GM15510 (cell line): ENCODE results near the gene MYOZ2.

Experiments used
- POLR2A ChIP-seq: IDR thresholded peaks from 3 replicates; pipeline ENCODE4 v1.6.1; 2011; ENCODE audit warnings: borderline replicate concordance; ENCODE audit not compliant: insufficient read length; ENCODE audit errors: extremely low read depth

MYOZ2 gene

GRCh38 chr4:119135721-119136121 is at the start of gene MYOZ2:
Gene MYOZ2 (plus strand): TSS chr4:119135832. CDS start chr4:119136526, 694 bp downstream.
- no peak for TF ChIP-seq POLR2A

DNA sequence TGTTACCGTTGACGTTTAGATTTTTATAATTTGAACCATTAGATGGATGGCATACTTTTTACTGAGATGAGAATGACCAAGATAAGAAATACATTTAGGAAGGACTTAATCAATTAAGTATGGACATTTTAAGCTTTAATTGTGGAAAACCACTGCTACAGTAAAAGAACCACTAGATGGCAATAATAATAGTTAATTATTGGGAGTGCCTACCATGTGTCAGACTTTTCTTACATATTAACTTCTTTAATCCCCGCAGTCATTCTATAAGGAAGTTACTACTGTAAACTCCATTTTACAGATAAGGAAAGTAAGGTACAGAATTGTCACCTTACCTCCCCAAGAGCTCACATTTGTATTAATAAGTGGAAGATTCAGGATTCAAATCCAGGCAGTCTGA is 48.5 kb upstream of the MYOZ2 start:
- no peak for TF ChIP-seq POLR2A

GRCh38 chr4:119087656-119088055 is 48.0 kb upstream of the MYOZ2 start:
- TF ChIP-seq POLR2A = no peak

GRCh38 chr4:119093042-119093827 is 42.4 kb upstream of the MYOZ2 start:
- TF ChIP-seq POLR2A = no peak

GRCh38 chr4:119097282-119097900 is 38.2 kb upstream of the MYOZ2 start:
- no peak for TF ChIP-seq POLR2A

- no peak for TF ChIP-seq POLR2A
Observed at GRCh38 chr4:119098306-119098705, 37.3 kb upstream of the MYOZ2 start.

GRCh38 chr4:119099227-119099810 is 36.3 kb upstream of the MYOZ2 start:
- TF ChIP-seq POLR2A = no peak

GRCh38 chr4:119100655-119101054 is 35.0 kb upstream of the MYOZ2 start:
- TF ChIP-seq POLR2A = no peak

GRCh38 chr4:119103263-119103662 is 32.4 kb upstream of the MYOZ2 start:
- TF ChIP-seq POLR2A = no peak

DNA sequence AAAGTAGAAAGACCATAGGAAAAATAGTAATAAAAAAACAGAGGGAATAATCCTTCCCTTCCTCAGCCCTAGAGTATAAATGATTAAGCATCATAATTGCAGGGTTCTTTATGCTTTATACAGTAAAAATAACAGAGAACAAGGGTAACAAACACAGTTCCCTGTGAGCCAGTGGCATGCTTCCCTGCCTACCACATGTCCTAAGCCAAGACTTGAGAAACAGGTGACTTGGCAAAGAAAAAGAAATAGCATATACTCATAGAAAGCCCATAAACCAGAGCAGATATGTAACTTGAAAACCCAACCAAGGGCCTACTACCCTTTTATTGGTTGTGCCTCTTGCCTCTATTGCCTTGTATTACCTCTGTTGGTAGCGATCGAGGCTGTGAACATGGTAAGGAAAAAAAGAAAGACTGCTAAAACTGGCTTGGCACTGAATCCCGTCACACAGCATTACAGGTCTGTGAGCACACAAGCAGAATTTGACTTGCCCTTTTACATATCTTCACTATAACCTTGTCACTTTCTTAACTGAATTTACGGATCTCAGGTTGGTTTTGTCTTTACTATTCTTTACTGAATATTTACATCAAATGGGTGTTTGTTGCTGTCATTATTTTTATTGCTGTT is 30.9 kb upstream of the MYOZ2 start:
- no peak for TF ChIP-seq POLR2A

GRCh38 chr4:119105605-119106004 is 30.0 kb upstream of the MYOZ2 start:
- no peak for TF ChIP-seq POLR2A

GRCh38 chr4:119106036-119107000 is 29.3 kb upstream of the MYOZ2 start:
- TF ChIP-seq POLR2A = no peak

DNA sequence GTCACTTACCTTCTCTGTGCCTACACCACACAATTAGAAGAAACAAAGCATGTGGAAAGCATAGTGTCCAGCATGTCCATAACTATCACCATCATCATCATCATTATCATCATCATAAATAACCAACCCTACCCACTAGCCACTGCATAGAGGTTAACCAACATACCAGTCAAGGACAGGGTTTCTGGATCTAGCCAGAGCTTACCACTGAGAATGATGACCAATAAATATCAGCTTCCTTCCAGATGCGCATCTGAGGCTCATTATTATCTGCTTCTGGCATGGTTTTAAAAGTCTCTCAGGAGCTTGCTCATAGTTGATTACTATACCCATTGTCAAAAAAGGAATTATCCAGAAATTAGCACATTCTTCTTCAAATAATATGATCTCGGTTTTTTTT is 25.5 kb upstream of the MYOZ2 start:
- TF ChIP-seq POLR2A = no peak

- no peak for TF ChIP-seq POLR2A
Observed at GRCh38 chr4:119111296-119111695, 24.3 kb upstream of the MYOZ2 start.
